GM21526 (cell line): ENCODE data around the gene ZNF483.
"Not testable (repeated sequence)": the region's sequence is repeated elsewhere in the genome, so short reads cannot be mapped to it uniquely, and the experiment has no call there.

Experiments
- ATAC-seq: cut with Tn5 transposase; IDR thresholded peaks from one replicate; pipeline ENCODE4 v1.9.1; 2021; ENCODE audit warnings: moderate library complexity; ENCODE audit not compliant: unreplicated experiment, low FRiP score

The ZNF483 gene

GRCh38 chr9:111533099-111533790, 8.3 kb downstream of the ZNF483 start:
- no peak for ATAC-seq

GRCh38 chr9:111542497-111543254, 17.7 kb downstream of the ZNF483 start:
- ATAC-seq: no peak

DNA sequence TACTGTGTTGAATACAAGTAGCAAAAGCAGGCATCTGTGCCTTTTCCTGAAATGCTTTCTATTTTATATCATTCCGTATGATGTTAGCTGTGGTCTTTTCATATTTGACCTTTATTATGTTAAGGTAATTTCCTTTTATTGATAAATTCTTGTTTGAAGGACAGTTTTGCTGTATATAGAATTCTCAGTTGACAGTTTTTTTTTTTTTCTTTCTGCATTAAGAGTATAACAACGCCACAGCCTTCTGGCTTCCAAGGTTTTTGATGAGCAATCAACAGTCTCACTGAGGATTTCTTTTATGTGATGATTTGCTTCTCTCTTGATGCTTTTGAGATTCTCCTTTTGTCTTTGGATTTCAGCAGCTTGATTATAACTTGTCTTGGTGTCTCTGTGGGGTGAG, 23.6 kb downstream of the ZNF483 start:
- ATAC-seq: no peak

DNA sequence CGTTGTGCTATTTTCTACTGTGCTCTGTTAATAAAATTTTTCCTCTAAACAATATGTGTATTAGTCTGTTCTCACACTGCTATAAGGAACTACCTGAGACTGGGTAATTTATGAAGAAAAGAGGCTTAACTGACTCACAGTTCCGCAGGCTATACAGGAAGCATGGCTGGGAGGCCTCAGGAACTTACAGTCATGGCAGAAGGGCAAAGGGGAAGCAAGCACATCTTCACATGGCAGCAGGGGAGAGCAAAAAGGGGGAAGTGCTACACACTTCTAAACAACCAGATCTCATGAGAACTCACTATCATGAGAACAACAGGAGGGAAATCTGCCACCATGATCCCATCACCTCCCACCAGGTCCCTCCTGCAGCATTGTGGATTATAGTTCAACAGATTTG, 30.4 kb downstream of the ZNF483 start:
- ATAC-seq: not testable (repeated sequence)

DNA sequence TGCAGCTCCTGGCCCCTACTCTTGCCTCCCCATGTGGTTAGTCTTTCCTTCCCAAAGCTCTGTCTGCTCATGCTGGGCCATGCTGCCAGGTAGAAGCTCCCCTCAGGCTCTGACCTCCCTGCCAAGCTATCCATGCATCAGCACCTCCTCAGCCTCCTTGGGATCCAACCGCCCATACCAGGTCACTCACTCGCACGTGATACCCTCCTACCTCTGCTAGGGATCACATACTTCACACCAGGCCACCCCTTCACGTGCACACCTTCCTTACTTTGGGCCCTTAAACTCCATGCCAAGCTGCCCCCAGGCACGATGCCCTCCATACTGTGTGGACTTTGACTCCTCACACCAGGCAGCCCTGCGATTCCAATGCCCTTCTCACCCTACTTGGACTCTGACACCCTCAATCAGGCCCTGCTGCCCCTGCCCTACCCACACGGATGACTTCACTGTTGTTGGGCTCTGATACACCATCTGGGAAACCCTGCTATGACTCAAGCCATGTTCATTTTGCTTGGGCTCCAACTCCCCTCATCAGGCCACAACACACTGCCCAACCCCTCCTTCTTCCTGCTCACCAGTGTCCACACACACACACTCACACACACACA, 34.1 kb downstream of the ZNF483 start:
- ATAC-seq: no peak

- ATAC-seq: no peak
Measured at GRCh38 chr9:111561165-111561719, 36.3 kb downstream of the ZNF483 start.

DNA sequence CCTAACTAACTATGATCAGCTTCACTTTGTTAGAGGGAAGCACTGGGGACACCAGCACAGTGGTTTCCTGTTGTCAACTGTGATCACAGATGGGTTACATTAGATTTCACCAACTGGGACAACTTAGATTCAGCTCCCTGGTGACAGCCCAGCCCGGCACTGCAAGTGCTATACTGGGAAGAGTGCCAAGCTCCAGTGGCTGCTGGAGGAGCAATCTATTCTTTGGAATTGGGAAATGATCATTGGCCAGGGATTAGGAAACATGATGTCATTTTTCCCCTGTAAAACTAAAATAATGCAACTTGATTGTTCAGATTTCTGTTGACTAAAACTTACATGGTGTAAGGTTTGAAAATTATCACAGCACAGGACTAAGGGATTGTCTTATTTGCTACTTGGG, 41.3 kb downstream of the ZNF483 start:
- no peak for ATAC-seq

GRCh38 chr9:111568127-111568526, 43.1 kb downstream of the ZNF483 start:
- ATAC-seq: not testable (repeated sequence)

GRCh38 chr9:111572950-111573604, 48.1 kb downstream of the ZNF483 start:
- ATAC-seq: no peak

DNA sequence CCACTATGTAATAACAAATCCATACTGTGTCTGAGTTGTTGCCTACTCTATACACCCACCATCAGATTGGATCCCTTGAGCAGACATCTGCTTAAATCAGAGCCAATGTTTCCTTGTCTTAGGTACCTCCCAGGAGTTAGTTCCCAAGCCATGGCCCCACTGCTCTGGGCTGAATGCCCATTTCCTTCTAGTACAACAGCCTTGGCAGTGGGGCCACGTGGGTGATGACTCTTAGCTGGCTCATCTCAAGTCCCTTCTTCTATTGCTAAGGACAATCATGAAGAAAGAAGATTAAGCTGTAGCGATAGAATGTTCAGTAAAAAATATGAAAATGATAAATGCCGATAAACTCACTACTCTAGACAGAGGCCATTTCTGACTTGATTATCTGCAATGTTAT, 57.9 kb downstream of the ZNF483 start:
- no peak for ATAC-seq

DNA sequence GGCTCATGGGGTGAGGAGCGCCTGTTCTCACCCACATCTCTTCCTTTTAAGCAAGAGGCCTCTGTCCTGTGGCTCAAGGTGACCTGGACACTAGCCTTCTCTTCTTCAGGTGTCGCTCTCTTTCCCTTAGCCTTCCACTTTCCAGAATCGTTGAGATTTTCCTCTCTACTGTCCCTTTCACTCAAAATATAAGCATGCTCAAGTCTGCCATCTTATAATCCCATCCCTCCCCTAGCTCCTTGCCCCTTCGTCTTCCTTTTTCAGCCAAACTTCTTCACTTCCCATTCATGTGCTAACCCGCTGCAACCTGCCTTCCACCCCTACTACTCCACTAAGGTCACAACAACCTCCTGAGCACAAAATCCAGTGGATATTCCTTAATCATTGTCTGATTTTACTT, 61.4 kb downstream of the ZNF483 start:
- no peak for ATAC-seq

DNA sequence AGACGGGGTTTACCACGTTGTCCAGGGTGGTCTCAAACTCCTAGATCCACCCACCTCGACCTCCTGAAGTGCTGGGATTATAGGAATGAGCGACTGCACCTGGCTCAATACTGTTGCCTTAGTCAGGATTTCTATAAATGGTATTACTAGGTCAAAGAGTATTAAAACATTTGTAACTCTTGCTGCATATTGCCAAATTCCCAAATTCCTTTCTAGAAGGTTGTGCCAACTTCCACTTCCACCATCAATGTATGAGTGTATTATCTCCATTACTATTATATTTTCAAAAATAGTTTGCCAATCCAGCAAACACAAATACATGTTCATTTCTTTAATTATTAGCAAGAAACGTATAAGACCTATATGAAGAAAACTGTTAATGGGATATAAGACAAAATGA, 63.9 kb downstream of the ZNF483 start:
- no peak for ATAC-seq

- ATAC-seq: peak; percentile 43
Measured at GRCh38 chr9:111597852-111598732, 73.1 kb downstream of the ZNF483 start.

DNA sequence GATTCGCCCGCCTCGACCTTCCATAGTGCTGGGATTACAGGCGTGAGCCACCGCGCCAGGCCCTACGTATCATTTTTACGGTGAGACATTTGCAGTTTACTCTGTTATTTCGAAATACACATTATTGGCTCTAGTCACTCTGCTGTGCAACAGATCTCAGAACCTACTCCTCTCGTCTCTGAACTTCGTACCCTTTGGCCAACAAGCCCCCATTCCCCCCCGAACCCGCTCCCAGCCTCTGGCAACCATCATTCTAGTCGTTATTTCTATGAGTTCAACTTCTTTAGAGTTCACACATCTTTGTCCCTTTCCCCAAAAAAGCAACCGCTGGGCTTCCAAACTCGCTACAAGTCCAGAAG, 73.7 kb downstream of the ZNF483 start:
- ATAC-seq: no peak

DNA sequence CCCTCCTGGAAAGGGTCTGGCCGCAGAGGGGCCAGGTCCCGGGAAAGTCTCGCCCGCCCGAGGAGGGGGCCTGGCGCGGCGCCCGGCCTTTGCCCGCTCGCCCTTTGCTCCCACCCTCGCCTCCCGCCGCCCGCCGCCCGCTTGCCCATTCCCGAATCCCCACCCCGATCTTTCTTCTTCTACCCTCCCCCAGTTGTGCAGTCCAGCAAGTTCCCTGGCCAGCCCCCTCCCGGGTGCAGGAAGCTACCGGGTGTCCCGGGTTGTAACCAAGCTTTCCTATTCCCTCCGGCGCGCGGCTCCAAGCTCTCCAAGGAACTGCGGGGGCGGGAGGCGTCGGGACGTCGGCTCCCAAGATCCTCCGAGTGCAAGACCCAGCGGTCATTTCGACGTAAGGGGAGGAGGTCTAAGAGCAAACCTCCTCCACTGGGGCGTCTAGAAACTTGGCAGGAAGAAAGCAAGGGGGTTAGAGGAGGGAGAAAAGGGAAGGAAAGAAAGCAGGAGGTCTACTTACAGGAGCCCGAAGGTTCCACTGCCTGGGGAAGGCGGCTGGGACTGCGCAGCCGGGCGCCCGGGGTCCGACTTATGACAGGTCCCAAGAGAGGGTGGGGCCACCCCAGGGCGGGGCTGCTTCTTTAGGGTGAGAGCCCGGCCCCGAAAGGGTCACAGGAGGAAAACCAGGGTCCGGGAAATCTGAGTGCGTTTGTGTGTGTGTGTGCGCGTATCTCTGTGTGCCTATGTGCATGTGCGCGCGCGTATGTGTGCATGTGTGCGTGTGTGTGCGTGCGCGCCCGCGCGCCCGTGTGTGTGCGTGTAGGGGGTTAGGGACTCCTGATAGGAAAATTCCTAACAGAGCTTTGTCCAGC, 74.3 kb downstream of the ZNF483 start, which contains the start of gene PTGR1:
PTGR1 (minus strand) TSS at position 556 of the 863 bp plus-strand sequence. CDS start 2,225 bp downstream, outside the sequence.
- ATAC-seq: no peak

GRCh38 chr9:111599955-111600343, 75.0 kb downstream of the ZNF483 start:
- no peak for ATAC-seq

- ATAC-seq: no peak
Measured at GRCh38 chr9:111601237-111602018, 76.4 kb downstream of the ZNF483 start.

DNA sequence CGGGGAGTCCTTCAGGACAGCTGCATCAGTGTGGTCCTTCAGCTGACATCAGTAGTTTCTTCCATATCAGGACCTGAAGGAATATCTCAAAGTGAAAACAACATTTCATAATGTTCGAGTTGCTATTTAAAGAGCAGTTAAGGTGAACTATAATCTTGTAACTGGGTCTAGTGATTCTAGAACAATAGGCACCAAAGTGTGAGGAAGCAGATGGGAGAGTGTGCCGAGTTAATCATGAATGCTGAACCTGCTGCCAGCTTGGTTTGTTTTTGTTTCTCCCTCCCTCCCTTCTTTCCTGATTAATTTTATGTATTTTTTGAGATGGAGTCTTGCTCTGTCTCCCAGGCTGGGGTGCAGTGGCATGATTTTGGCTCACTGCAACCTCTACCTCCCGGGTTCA, 78.1 kb downstream of the ZNF483 start:
- no peak for ATAC-seq
